CD4-positive, alpha-beta T cell treated with Interferon gamma for 1 hour (primary cell): ENCODE measurements around the gene WDR6.

Source experiments
- DNase-seq: peaks from one replicate; pipeline ENCODE4 v3.0.0-alpha.2; 2020

Gene WDR6

GRCh38 chr3:49030321-49030720, 23.1 kb downstream of the WDR6 start:
- no peak for DNase-seq

DNA sequence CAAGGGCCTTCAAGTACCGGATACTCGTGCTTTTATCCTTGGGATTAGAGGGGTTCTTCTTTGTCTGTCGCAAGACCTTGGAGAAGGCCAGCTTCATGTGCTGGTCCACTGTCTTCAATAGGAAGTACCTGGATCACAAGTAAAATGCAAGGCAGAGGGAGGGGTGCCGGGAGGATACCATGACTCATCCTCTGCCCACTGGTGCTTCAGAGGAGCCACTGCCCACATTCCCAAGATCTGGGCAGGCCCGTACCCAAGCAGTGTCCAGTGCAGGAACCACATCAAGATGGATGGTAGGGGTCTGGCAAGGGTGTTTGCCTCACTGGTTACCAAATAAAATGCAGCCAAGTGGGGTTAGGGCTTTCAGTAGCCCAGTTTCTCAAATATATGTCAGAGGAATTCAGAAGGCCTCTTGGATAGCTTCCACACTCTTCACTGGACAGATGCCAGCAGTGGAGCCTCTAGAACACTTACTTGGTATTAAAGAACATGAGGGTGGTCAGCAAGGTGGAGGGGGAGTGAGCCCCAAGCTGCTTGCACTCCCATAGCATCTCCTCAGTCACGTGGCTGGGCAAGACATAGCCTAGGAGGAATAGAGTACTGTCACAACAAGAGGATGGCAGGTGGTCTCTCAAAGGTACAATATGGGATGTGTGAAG, 25.6 kb downstream of the WDR6 start:
- DNase-seq: no peak

DNA sequence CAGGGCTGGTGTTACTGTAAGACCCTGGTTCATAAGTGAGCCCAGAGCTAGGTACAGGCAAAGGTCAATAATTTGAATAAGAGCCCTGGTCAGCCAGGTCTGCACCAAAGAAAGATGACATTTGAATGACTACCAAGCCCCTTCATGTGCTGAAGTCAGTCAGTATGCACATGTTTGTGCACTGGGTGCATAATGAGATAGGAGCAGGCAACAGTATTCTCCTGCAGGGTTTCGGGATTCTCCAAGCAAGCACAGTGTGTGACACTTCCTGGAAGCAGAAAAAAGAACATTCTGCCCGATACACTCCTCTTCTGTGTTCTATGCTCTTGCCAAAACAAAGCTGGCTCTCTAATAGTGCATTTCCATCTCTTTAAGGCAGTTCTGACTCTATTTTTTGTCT, 27.5 kb downstream of the WDR6 start:
- DNase-seq: no peak

- no peak for DNase-seq
Measured at GRCh38 chr3:49035281-49035680, 28.1 kb downstream of the WDR6 start.

DNA sequence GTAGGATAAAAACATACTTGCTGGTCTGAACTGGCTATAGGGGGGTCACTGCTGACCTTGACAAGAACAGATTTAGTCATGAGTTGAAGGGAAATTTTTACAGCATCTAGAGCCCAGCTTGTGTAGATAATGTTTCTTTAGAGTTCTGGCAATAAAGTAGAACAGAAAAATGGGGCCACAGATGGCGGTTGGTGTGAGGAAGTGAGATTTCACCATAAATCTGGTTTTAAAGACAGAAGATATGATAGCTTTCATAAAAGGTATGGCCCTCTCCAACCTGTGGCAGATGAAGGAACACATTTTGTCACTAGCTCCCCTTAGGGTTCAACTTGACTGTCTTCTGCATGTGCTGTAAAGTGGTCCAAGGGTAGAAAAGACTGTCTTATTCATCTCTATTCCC, 46.4 kb downstream of the WDR6 start:
- no peak for DNase-seq

- DNase-seq: no peak
Measured at GRCh38 chr3:49054344-49054862, 47.2 kb downstream of the WDR6 start.

GRCh38 chr3:49057268-49057667, 50.1 kb downstream of the WDR6 start:
- no peak for DNase-seq

DNA sequence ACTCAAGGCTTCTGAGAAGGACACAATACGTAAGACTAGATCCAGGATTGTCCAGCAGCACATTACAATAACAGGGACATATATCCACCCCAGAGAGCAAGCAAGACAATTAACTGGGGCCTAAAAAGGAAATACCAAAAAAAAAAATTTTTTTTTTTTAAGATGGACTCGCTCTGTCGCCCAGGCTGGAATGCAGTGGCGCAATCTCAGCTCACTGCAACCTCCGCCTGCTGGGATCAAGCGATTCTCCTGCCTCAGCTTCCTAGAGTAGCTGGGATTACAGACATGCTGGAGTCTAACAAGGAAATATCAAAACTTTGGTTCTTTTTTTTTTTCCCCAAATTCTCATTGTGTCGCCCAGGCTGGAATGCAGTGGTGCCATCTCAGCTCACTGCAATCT, 50.8 kb downstream of the WDR6 start:
- no peak for DNase-seq
